IPS-18c (cell line): ENCODE results near the gene CCNL2.

Experiments
- H3K4me3 ChIP-seq: 2 replicates; pipeline ENCODE4 v1.7.0; 2013; ENCODE audit warnings: low read depth, mild to moderate bottlenecking, low read length, moderate library complexity; ENCODE audit not compliant: insufficient read depth
- H3K9me3 ChIP-seq: one replicate; pipeline ENCODE4 v1.6.1; 2013; ENCODE audit warnings: mild to moderate bottlenecking, low read length, moderate library complexity; ENCODE audit not compliant: control insufficient read depth, insufficient read depth

Gene CCNL2

GRCh38 chr1:1356166-1356795 lies 42.9 kb downstream of the CCNL2 start:
- no peaks in the 10 kb centered on the region for H3K9me3 ChIP-seq
- H3K4me3 ChIP-seq, result no peak overlapping the region

- Histone ChIP-seq H3K9me3 (no peaks in the 10 kb centered on the region), H3K4me3 (no peak overlapping the region)
These were observed 43.7 kb downstream of the CCNL2 start for GRCh38 chr1:1355416-1355815.

- peak overlapping the region; percentile 40 for H3K4me3 ChIP-seq
- peaks cover 2% of the 10 kb centered on the region for H3K9me3 ChIP-seq
These were observed 44.6 kb downstream of the CCNL2 start for GRCh38 chr1:1354271-1355247.

- H3K4me3 ChIP-seq, result peak overlapping the region; percentile 40; the same call in 1 of the 2 replicates
These were observed 45.6 kb downstream of the CCNL2 start for GRCh38 chr1:1353389-1354151.

GRCh38 chr1:1352786-1353388 lies 46.2 kb downstream of the CCNL2 start:
- Histone ChIP-seq H3K9me3 (peaks cover 3% of the 10 kb centered on the region), H3K4me3 (0 out of 2 replicates have a peak overlapping the region, but pooled peaks have one; percentile 20)

More at GRCh38 chr1:1353389-1354151, 45.6 kb downstream of the CCNL2 start:
- H3K9me3 ChIP-seq, result peaks cover 3% of the 10 kb centered on the region

- peak overlapping the region; percentile 34; the same call in 1 of the 2 replicates for H3K4me3 ChIP-seq
- peaks cover 3% of the 10 kb centered on the region for H3K9me3 ChIP-seq
These were observed 47.4 kb downstream of the CCNL2 start for GRCh38 chr1:1351511-1352427.

- peaks cover 3% of the 10 kb centered on the region for H3K9me3 ChIP-seq
- H3K4me3 ChIP-seq, result peak within 1 kb of the TSS; percentile 83
These were observed 49.7 kb downstream of the CCNL2 start, which contains the start of gene DVL1 for GRCh38 chr1:1349256-1350012. Gene DVL1 (minus strand): TSS chr1:1349418. CDS start chr1:1349065, 353 bp downstream.

- peak overlapping the region; percentile 74 for H3K4me3 ChIP-seq
These were observed 50.5 kb downstream of the CCNL2 start for GRCh38 chr1:1348420-1349255.

GRCh38 chr1:1347663-1348419 lies 51.3 kb downstream of the CCNL2 start:
- peaks cover 3% of the 10 kb centered on the region for H3K9me3 ChIP-seq
- peak overlapping the region; percentile 74 for H3K4me3 ChIP-seq

More at GRCh38 chr1:1348420-1349255, 50.5 kb downstream of the CCNL2 start:
- H3K9me3 ChIP-seq, result peaks cover 3% of the 10 kb centered on the region

- peaks cover 3% of the 10 kb centered on the region for H3K9me3 ChIP-seq
- H3K4me3 ChIP-seq, result peak overlapping the region; percentile 74
These were observed 52.0 kb downstream of the CCNL2 start for GRCh38 chr1:1347026-1347595.

- H3K9me3 ChIP-seq, result peaks cover 3% of the 10 kb centered on the region
- H3K4me3 ChIP-seq, result no peak overlapping the region
These were observed 52.6 kb downstream of the CCNL2 start for GRCh38 chr1:1346501-1346890.

GRCh38 chr1:1345860-1346500 lies 53.2 kb downstream of the CCNL2 start:
- Histone ChIP-seq H3K4me3 (no peak overlapping the region), H3K9me3 (peaks cover 3% of the 10 kb centered on the region)

- H3K4me3 ChIP-seq, result no peak overlapping the region
- H3K9me3 ChIP-seq, result peaks cover 3% of the 10 kb centered on the region
These were observed 53.8 kb downstream of the CCNL2 start for GRCh38 chr1:1345384-1345783.
